Activated naive CD4-positive, alpha-beta T cell treated with anti-CD3 and anti-CD28 coated beads, Interleukin-2, amount 10 ng/mL, durations not matched to agents 7 days and 5 days (primary cell): ENCODE measurements around the gene MAP3K9.

Source experiments
- CTCF ChIA-PET: fragments of 350-600 bp; sonication (Branson Sonifier 250); formaldehyde crosslinking; loops from one replicate; lab custom pipeline; 2021; ENCODE audit warnings: antibody characterized with exemption; lab: Charles Lee
- DNase-seq: peaks from one replicate; pipeline ENCODE4 v3.0.0-alpha.2; 2020
- H3K27ac Mint-ChIP-seq: one replicate; pipeline ENCODE4 v1.8.0; 2021; ENCODE audit warnings: mild to moderate bottlenecking, moderate library complexity, mixed read lengths
- H3K27me3 Mint-ChIP-seq: one replicate; pipeline ENCODE4 v1.8.0; 2021; ENCODE audit warnings: mild to moderate bottlenecking, mixed read lengths
- H3K36me3 Mint-ChIP-seq: one replicate; pipeline ENCODE4 v1.8.0; 2021; ENCODE audit warnings: mixed read lengths
- H3K4me1 Mint-ChIP-seq: one replicate; pipeline ENCODE4 v1.8.0; 2021; ENCODE audit warnings: mixed read lengths
- H3K4me3 Mint-ChIP-seq: one replicate; pipeline ENCODE4 v1.8.0; 2021; ENCODE audit warnings: mild to moderate bottlenecking, moderate library complexity, mixed read lengths
- H3K9me3 Mint-ChIP-seq: one replicate; pipeline ENCODE4 v1.8.0; 2021; ENCODE audit warnings: mixed read lengths

Gene MAP3K9

DNA sequence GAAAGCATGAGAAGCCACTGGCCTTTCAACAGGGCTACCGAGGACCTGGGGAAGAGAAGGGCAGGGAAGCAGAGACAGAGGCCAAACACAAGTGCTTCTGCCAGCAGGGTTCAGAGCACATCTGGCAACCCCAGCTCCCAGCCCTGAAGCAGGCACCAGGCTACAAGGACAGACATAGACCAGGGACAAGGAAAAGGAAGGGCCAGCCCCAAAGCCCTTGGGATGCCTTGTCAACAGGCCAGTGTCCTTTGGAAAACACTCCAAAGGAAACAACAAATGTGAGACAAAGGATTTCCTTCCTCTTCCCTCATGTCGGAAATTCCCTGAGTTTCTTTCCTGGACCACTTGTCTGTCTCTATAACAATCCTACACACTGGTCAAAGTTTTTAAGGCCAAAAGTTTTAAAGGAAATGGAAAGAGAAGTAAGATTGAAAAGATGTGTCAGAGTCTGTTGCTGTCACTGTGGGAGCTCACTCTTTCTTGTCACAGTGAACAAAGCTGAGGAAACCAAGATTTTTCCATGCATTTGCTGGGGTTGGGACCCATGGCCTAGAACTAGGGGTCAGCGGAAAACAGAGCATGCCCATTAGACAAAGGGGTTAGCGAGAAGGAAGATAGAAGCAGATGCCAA lies 108.2 kb downstream of the MAP3K9 start:
- no peak for DNase-seq
- CTCF ChIA-PET: interaction anchor here (0.6 to 1.0 kb wide), 2 partner anchors 12 to 21 kb away, joined by 3 to 5 read pairs; no protein-coding TSS in a partner anchor
- H3K4me1 Mint-ChIP-seq: no peaks in the 10 kb centered on the region
- no peaks in the 10 kb centered on the region for H3K9me3 Mint-ChIP-seq
- no peaks in the 10 kb centered on the region for H3K36me3 Mint-ChIP-seq
- no peak overlapping the region for H3K4me3 Mint-ChIP-seq
- H3K27ac Mint-ChIP-seq: no peak overlapping the region
- H3K27me3 Mint-ChIP-seq: peaks cover 15% of the 10 kb centered on the region

DNA sequence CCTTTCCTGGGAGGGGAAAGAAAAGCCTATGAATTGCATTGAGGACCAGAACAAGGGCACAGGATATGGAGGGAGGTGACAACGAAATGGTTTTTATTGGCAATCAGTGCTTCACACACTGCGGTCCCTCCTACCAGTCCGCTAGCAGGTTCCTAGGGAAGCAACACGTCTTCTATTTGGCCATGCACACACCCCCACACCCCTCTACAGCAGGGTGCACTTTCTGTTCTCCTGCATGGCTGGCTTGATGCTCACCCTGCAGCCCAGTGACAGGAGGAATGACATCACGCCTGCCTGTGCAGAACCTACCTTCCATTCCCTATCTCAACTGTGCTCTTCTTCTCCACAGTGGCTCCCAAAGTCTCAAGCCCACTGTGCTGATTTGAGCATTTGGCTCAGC lies 109.7 kb downstream of the MAP3K9 start:
- Mint-ChIP-seq H3K9me3 (no peaks in the 10 kb centered on the region), H3K4me3 (no peak overlapping the region), H3K27ac (no peak overlapping the region), H3K27me3 (peaks cover 10% of the 10 kb centered on the region), H3K4me1 (no peaks in the 10 kb centered on the region), H3K36me3 (no peaks in the 10 kb centered on the region)
- CTCF ChIA-PET: no interaction called here
- DNase-seq: no peak

DNA sequence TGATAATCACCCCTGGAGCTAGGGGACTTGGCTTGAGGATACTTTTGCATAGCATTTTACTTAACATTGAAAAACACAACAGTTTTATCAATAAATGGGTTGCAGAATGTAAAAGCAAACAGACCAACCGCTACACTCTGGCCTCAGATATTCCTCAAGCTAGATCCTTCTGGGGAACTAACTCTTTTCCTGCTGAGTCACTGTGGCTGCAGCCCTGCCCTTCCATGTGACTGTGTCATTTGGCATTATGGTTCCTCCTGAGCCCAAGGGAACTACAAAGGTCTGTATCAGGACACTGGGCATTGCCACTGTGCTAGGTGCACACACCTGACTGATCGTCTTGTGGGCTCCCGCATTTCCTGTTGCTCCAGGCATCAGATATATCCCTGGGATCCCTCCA lies 111.0 kb downstream of the MAP3K9 start:
- H3K27me3 Mint-ChIP-seq: peaks cover 10% of the 10 kb centered on the region
- CTCF ChIA-PET: no interaction called here
- no peak overlapping the region for H3K4me3 Mint-ChIP-seq
- H3K36me3 Mint-ChIP-seq: no peaks in the 10 kb centered on the region
- no peaks in the 10 kb centered on the region for H3K4me1 Mint-ChIP-seq
- no peaks in the 10 kb centered on the region for H3K9me3 Mint-ChIP-seq
- no peak for DNase-seq
- H3K27ac Mint-ChIP-seq: no peak overlapping the region

DNA sequence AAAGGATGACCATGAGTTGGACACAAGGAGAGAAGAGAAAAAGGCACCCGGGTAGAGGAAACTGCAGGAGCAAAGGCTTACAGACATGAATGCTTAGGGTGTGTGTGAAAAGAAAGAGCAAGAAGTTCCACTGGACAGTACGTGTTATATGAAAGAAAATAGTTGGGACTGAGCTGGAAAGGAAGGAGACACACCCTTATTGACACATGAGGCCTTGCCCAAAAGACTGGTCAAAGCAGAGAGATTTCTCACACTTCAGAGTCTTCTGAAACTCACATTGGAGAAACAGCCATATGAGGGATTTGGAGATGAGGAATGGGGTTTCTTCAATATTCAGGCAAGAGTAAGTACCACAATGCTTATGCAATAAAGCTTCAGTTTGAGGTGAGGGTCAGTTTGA lies 111.6 kb downstream of the MAP3K9 start:
- peaks cover 10% of the 10 kb centered on the region for H3K27me3 Mint-ChIP-seq
- no peak overlapping the region for H3K4me3 Mint-ChIP-seq
- DNase-seq: no peak
- no peaks in the 10 kb centered on the region for H3K36me3 Mint-ChIP-seq
- CTCF ChIA-PET: no interaction called here
- no peaks in the 10 kb centered on the region for H3K4me1 Mint-ChIP-seq
- no peaks in the 10 kb centered on the region for H3K9me3 Mint-ChIP-seq
- H3K27ac Mint-ChIP-seq: no peak overlapping the region

DNA sequence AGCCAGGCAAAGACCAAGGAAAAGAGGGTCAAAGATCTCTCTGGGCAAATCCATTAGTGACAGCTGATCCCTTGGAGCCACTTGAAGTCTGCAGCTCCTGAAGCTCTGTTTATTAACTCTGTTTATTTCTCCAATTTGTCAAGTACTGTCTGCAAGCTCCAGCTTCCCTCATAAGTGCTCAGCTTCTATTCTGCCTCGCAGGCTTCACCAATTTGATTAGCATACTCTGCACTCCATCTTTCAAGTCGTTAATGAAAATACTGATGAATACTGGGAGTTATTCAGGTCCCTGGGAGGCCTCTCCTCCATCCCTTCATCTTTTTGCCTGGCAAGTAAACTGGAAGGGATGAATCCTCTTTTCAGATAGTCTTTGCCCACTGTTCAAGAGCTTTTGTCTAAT lies 113.3 kb downstream of the MAP3K9 start:
- no peaks in the 10 kb centered on the region for H3K4me1 Mint-ChIP-seq
- peaks cover 10% of the 10 kb centered on the region for H3K27me3 Mint-ChIP-seq
- no peak overlapping the region for H3K27ac Mint-ChIP-seq
- CTCF ChIA-PET: interaction anchor here (2.0 kb wide), 1 partner anchor 10 kb away, joined by 7 read pairs; no protein-coding TSS in a partner anchor
- DNase-seq: no peak
- H3K36me3 Mint-ChIP-seq: no peaks in the 10 kb centered on the region
- H3K4me3 Mint-ChIP-seq: no peak overlapping the region
- H3K9me3 Mint-ChIP-seq: no peaks in the 10 kb centered on the region

DNA sequence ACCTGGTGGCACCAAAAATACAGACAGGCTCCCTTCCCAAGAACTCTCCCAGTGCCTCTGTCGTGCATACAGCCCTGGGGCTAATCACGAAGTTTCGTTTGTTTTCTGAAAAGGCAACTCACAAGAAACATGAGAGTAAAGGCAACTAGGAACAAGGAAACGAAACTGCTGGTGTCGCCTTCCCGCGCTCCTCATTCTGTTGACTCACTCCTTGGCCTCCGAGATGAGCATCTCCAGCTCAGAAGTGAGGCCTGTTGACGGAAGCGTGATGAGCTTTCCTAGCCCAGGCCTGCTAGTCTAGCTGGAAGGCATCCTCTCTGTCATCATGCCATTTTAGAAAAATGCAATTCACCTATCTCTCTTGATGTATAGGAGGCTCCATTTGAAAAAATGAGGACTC lies 117.1 kb downstream of the MAP3K9 start:
- DNase-seq: no peak

DNA sequence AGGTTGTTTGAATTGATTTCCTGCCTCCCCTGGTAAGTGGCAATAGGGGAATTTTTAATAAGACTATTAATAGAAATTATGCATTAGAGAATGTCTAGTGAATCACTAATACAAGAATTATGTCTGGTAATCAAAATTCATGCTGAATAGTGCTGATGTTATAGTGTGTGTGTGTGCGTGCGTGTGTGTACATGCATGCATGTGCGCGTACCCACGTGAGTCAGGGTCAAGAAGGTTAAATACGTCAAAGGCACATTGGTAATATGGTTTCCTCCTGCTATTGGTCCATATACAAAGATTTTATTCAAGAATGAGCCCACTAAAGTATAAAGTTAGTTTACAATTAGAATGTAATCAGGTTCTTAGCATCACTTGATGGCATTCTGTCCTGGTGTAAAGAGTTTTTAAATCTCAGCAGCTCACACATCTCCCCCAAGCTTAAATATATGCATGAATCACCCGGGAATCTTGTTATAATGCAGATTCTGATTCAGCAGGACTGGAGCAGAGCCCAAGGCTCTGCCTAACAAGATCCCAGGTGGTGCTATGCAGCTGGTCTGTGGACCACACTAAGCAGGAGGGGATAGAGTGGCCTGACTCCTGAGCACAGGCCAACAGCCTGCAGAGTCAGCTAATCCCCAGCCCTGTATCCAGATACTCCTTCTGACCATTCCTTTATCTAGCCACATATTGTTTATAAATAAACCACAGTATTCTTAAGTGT lies 123.7 kb downstream of the MAP3K9 start:
- Mint-ChIP-seq H3K9me3 (no peaks in the 10 kb centered on the region), H3K27me3 (no peaks in the 10 kb centered on the region), H3K27ac (no peak overlapping the region), H3K4me1 (no peaks in the 10 kb centered on the region), H3K4me3 (no peak overlapping the region), H3K36me3 (no peaks in the 10 kb centered on the region)
- CTCF ChIA-PET: no interaction called here
- no peak for DNase-seq

More for the DNA sequence above, 117.1 kb downstream of the MAP3K9 start:
- Mint-ChIP-seq H3K4me1 (no peaks in the 10 kb centered on the region), H3K4me3 (no peak overlapping the region), H3K27ac (no peak overlapping the region), H3K36me3 (no peaks in the 10 kb centered on the region), H3K27me3 (no peaks in the 10 kb centered on the region), H3K9me3 (no peaks in the 10 kb centered on the region)
- CTCF ChIA-PET: no interaction called here

DNA sequence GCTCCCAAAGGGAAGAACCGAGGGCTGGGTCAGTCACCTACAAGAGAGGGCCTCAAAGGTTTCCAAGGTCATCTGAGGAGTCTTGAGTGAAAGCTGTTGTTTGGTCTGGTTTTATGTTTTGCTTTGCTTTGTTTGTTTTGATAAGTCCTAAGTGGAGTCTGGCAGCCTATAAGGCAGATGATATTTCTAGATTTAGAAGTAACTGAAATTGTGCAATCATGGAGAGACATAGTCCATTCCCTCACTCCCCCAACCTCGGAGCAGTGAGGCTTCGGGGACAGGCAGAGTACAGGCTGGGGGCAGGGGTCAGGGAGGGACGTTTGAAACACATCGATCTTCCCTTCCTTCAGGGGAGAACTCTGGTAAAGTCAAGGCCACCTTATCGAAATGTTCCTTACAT lies 125.3 kb downstream of the MAP3K9 start:
- H3K4me3 Mint-ChIP-seq: no peak overlapping the region
- CTCF ChIA-PET: no interaction called here
- no peaks in the 10 kb centered on the region for H3K36me3 Mint-ChIP-seq
- H3K4me1 Mint-ChIP-seq: no peaks in the 10 kb centered on the region
- no peak overlapping the region for H3K27ac Mint-ChIP-seq
- no peak for DNase-seq
- no peaks in the 10 kb centered on the region for H3K9me3 Mint-ChIP-seq
- H3K27me3 Mint-ChIP-seq: no peaks in the 10 kb centered on the region

DNA sequence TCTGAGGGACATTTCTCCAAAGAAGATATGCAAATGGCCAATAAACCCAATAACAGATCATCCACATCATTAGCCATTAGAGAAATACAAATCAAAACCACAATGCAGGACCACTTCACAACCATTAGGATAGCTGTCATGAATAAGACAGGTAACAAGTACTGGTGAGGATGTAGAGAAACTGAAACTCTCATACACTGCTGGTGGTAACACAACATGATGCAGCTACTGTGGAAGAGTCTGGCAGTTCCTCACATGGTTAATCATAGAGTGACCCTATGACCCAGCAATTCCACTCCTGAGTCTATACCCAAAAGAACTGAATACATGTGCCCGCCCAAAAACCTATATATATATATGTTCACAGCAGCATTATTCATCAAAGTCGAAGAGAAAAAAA lies 128.6 kb downstream of the MAP3K9 start:
- no peaks in the 10 kb centered on the region for H3K4me1 Mint-ChIP-seq
- no peak overlapping the region for H3K27ac Mint-ChIP-seq
- no peaks in the 10 kb centered on the region for H3K9me3 Mint-ChIP-seq

DNA sequence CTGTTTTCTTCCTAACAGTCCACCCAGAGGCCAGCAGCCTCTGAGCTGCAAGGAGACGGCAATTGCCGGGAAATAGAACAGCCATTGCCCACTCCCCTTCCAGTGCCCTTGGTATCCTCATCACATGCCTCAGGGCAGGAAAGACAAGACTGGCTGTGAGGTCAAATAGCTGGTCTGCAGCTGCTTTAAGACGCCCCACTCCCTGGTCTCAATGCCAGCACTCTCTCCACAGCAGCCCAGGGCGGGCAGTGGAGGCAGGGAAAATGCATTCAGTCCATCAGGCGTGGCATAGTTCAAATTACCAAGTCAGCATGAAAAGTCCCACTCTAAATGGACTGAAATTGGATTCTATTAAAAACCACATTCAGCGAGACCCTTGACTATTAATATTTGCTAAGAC lies 132.0 kb downstream of the MAP3K9 start:
- Mint-ChIP-seq H3K27ac (no peak overlapping the region), H3K4me1 (no peaks in the 10 kb centered on the region), H3K9me3 (no peaks in the 10 kb centered on the region), H3K36me3 (peaks cover 16% of the 10 kb centered on the region), H3K4me3 (no peak overlapping the region), H3K27me3 (no peaks in the 10 kb centered on the region)
- CTCF ChIA-PET: interaction anchor here (1.2 kb wide), 2 partner anchors 11 to 36 kb away, joined by 4 read pairs; partner anchors contain the start of gene TTC9
- no peak for DNase-seq

More for the DNA sequence above, 128.6 kb downstream of the MAP3K9 start:
- Mint-ChIP-seq H3K4me3 (no peak overlapping the region), H3K27me3 (no peaks in the 10 kb centered on the region), H3K36me3 (peaks cover 6% of the 10 kb centered on the region)
- CTCF ChIA-PET: interaction anchor here (0.7 kb wide), 1 partner anchor 26 kb away, joined by 3 read pairs; no protein-coding TSS in a partner anchor
- DNase-seq: no peak
